ENCODE results near the gene KRTAP12-4. TPM values are rescaled to one million over a fixed set of nuclear protein-coding genes. Genes with fewer than 3 reads are reported as not detected.

KRTAP12-4 gene
- total and polyA plus RNA-seq, 2 donors (not counting 3 experiments of a cell fraction or from before 2014, with no cell fraction given): not detected

DNA sequence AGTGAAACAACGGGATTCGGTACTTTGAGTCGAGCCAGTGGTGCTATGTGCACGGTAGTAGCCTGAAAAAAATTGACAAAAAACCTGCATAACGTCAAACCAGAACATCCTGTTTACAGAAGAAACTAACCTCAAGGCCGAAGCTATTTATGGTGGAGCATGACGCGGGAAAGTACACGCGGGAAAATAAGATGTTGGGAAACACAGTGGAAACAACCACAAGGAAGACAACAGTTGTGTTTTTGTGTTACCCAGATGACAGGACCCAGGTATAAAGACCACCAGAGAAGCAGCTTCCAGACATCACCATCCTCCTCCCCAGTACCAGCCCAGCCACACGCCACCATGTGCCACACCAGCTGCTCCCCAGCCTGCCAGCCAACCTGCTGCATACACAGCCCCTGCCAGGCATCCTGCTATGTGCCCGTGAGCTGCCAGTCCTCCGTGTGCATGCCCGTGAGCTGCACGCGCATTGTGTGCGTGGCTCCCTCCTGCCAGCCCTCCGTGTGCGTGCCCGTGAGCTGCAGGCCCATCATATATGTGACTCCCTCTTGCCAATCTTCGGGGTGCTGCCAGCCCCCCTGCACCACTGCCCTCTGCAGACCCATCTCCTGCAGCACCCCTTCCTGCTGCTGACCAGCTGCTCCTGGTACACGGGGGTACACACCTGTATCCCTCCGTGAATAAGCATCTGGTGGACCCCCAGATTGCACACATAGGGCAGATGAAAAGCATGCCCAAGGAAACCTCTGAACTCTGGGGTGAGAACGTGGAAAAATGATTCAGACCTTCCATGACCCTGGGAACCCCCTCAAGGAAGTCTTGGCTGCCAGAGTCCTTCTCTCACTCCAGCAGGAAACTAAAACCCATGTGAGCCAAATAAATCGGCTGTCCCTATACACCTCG, 3.4 kb upstream of the KRTAP12-4 start, which contains the start of gene KRTAP12-3:
KRTAP12-3 (plus strand) TSS at position 298 of the 906 bp plus-strand sequence; CDS start at position 346, 48 bp downstream.
- H3K27me3 ChIP-seq (ENCODE audit: control insufficient read depth in 2 of 2, insufficient read depth in 2 of 2, low read length in 2 of 2): peaks cover 0 to 4% of the 10 kb centered on the region in 2 experiments
- CTCF ChIA-PET: interaction anchor here (1.3 kb wide), 1 partner anchor 135 kb away, joined by 4 read pairs; no protein-coding TSS in a partner anchor
- H4K20me1 ChIP-seq (replicated peaks; ENCODE audit: control insufficient read depth, extremely low read depth, insufficient read depth, low read length): no peaks in the 10 kb centered on the region
- H3K9ac ChIP-seq (replicated peaks; ENCODE audit: extremely low read depth, insufficient read depth, low read length): no peak within 1 kb of the TSS
- BruUV-seq (replicated peaks): no TSS peak
- intact Hi-C loops (cut with micrococcal nuclease): no loop called here
- DNase-seq (ENCODE audit: low read depth, low spot score) (no peak), FAIRE-seq (no peak)
- no peak within 1 kb of the TSS for H3K4me3 ChIP-seq (replicated peaks in 1 of 3; ENCODE audit: insufficient read depth in 1 of 3, low read depth in 1 of 3, low read length in 3 of 3)
- no peak within 1 kb of the TSS for H3K27ac ChIP-seq (ENCODE audit: insufficient read depth, low read depth, low read length)
- H3K79me2 ChIP-seq (ENCODE audit: control insufficient read depth, insufficient read depth, low read length): no peaks in the 10 kb centered on the region
- no peaks in the 10 kb centered on the region for H3K36me3 ChIP-seq (ENCODE audit: control insufficient read depth in 2 of 2, extremely low read depth in 1 of 2, insufficient read depth in 2 of 2, low read length in 2 of 2)
- no peaks in the 10 kb centered on the region for H3K9me1 ChIP-seq (replicated peaks; ENCODE audit: control insufficient read depth, extremely low read depth, insufficient read depth, low read length)
- no peak within 1 kb of the TSS for H3K4me2 ChIP-seq (ENCODE audit: insufficient read depth, low read length)
- H2AFZ ChIP-seq (ENCODE audit: low read depth, low read length): no peak within 1 kb of the TSS
- H3K9me3 ChIP-seq (replicated peaks; ENCODE audit: control insufficient read depth, insufficient read depth, low read length): no peaks in the 10 kb centered on the region
- dilution Hi-C loops (cut with MboI; ENCODE audit: extremely low pct_ligation_motif_present, low sequenced_read_pairs): no loop called here
- POLR2A ChIA-PET: no interaction called here
- no peaks in the 10 kb centered on the region for H3K4me1 ChIP-seq (ENCODE audit: control insufficient read depth, extremely low read depth, insufficient read depth, low read length)
- TF ChIP-seq GATA2 (IDR thresholded peaks at IDR 0.05; ENCODE audit: insufficient read depth, insufficient read length, low read depth, low read length): no peak
- TF ChIP-seq MYC (IDR thresholded peaks at IDR 0.05; ENCODE audit: low read depth, low read length): no peak
- no peak for TF ChIP-seq POLR2AphosphoS5 (IDR thresholded peaks at IDR 0.05; ENCODE audit: insufficient read depth, low read depth, low read length)
- no peak for TF ChIP-seq POLR2A (IDR thresholded peaks at IDR 0.05; ENCODE audit: low read depth, low read length)
- TF ChIP-seq, protein P1, sequence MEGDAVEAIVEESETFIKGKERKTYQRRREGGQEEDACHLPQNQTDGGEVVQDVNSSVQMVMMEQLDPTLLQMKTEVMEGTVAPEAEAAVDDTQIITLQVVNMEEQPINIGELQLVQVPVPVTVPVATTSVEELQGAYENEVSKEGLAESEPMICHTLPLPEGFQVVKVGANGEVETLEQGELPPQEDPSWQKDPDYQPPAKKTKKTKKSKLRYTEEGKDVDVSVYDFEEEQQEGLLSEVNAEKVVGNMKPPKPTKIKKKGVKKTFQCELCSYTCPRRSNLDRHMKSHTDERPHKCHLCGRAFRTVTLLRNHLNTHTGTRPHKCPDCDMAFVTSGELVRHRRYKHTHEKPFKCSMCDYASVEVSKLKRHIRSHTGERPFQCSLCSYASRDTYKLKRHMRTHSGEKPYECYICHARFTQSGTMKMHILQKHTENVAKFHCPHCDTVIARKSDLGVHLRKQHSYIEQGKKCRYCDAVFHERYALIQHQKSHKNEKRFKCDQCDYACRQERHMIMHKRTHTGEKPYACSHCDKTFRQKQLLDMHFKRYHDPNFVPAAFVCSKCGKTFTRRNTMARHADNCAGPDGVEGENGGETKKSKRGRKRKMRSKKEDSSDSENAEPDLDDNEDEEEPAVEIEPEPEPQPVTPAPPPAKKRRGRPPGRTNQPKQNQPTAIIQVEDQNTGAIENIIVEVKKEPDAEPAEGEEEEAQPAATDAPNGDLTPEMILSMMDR (IDR thresholded peaks at IDR 0.05; ENCODE audit: extremely low read depth in 1 of 2, insufficient read depth in 1 of 2, low read depth in 1 of 2, low read length in 2 of 2): no peak
- no peak for TF ChIP-seq FOS (IDR thresholded peaks at IDR 0.05; ENCODE audit: borderline replicate concordance, insufficient read depth, low read length)
- no peak for TF ChIP-seq JUN (IDR thresholded peaks at IDR 0.05; ENCODE audit: borderline replicate concordance, insufficient read depth, insufficient read length, low read depth)
- TF ChIP-seq MAX (IDR thresholded peaks at IDR 0.05; ENCODE audit: insufficient read depth, insufficient read length): no peak
- TF ChIP-seq EZH2 (IDR thresholded peaks at IDR 0.05; ENCODE audit: borderline replicate concordance, low read depth, low read length, severe bottlenecking): no peak
